ENCODE measurements around the gene ABCA1. TPM values are rescaled to one million over a fixed set of nuclear protein-coding genes. Genes with fewer than 3 reads are reported as not detected.

The ABCA1 gene
- total RNA-seq, 2 donors from 2014 or later: 7.9 to 19.2 TPM

Other genes starting within 250 kb of the ABCA1 start
- not detected for gene OR13D1, start 233.6 kb downstream of the ABCA1 start, total RNA-seq
- 10 to 100 TPM in 1 of 2 donors, 1 to 10 TPM in 1; 8.3 to 20.6 TPM for gene NIPSNAP3A, start 180.5 kb downstream of the ABCA1 start, total RNA-seq
- gene NIPSNAP3B, start 164.0 kb downstream of the ABCA1 start, total RNA-seq: 10 to 100 TPM; 10.2 to 23.1 TPM